GM23338 (cell line): ENCODE measurements around the gene INSM2.

Experiments
- EZH2 ChIP-seq: fragments of 200-600 bp; sonication (generic); IDR thresholded peaks from one replicate; pipeline ENCODE4 v1.8.0; 2017; ENCODE audit warnings: antibody characterized with exemption, mild to moderate bottlenecking, low read depth; ENCODE audit not compliant: unreplicated experiment
- TF ChIP-seq, protein P1 (sequence below), 2 experiments: fragments of 200-600 bp in 1 of 2; sonication (generic) in 1 of 2; conservative IDR thresholded peaks; 2 replicates each; pipeline versions ENCODE4 v1.5.1 to v1.6.1; 2016 to 2017; ENCODE audit warnings: antibody characterized with exemption in 2 of 2, low read depth in 2 of 2, mild to moderate bottlenecking in 2 of 2, moderate library complexity in 1 of 2

DNA sequence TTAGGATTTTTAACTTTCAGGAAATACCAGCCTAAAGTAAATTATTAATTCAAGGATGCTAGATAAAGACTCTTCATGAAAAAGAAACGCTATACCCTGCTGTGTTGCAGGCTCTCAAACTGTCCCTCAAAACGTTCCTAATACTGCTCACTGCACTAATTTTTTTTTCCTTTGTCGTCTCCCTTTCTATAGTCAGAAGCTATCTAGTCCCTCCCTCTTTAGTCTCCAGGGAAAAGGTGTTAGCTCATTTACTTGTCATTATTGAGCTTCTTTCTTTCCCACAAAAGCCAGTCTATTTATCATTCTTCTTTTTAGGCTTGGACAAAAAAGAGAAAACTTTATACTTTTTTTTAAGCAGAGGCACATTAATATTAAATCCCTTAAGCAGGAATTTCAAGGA is 30.3 kb upstream of the INSM2 start:
- no peak for TF ChIP-seq EZH2
- TF ChIP-seq, protein P1, sequence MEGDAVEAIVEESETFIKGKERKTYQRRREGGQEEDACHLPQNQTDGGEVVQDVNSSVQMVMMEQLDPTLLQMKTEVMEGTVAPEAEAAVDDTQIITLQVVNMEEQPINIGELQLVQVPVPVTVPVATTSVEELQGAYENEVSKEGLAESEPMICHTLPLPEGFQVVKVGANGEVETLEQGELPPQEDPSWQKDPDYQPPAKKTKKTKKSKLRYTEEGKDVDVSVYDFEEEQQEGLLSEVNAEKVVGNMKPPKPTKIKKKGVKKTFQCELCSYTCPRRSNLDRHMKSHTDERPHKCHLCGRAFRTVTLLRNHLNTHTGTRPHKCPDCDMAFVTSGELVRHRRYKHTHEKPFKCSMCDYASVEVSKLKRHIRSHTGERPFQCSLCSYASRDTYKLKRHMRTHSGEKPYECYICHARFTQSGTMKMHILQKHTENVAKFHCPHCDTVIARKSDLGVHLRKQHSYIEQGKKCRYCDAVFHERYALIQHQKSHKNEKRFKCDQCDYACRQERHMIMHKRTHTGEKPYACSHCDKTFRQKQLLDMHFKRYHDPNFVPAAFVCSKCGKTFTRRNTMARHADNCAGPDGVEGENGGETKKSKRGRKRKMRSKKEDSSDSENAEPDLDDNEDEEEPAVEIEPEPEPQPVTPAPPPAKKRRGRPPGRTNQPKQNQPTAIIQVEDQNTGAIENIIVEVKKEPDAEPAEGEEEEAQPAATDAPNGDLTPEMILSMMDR (conservative IDR thresholded peaks at IDR 0.05; ENCODE audit: low read depth in 2 of 2) = no peak
